ENCODE data around the gene NHS. TPM values are rescaled to one million over a fixed set of nuclear protein-coding genes. Genes with fewer than 3 reads are reported as not detected.

The NHS gene
- total RNA-seq, 1 donor from 2014 or later = 117 TPM

- Mint-ChIP-seq H3K27me3 (no peaks in the 10 kb centered on the region), H3K27ac (peak overlapping the region; percentile 61), H3K4me3 (ENCODE audit: low read depth) (no peak overlapping the region), H3K4me1 (ENCODE audit: low read depth) (peaks cover 6% of the 10 kb centered on the region), H3K36me3 (ENCODE audit: insufficient read depth) (peaks cover 19% of the 10 kb centered on the region), H3K9me3 (ENCODE audit: low read depth) (no peaks in the 10 kb centered on the region)
- no peak for TF ChIP-seq CTCF (IDR thresholded peaks at IDR 0.05; ENCODE audit: unreplicated experiment)
- DNase-seq (ENCODE audit: low spot score, unreplicated experiment) = no peak
Measured at GRCh38 chrX:17710871-17711301, 335.9 kb downstream of the NHS start.

- H3K27ac Mint-ChIP-seq = peak overlapping the region; percentile 31
- TF ChIP-seq CTCF (IDR thresholded peaks at IDR 0.05; ENCODE audit: unreplicated experiment) = no peak
- no peak for DNase-seq (ENCODE audit: low spot score, unreplicated experiment)
- H3K27me3 Mint-ChIP-seq = no peaks in the 10 kb centered on the region
- peaks cover 6% of the 10 kb centered on the region for H3K4me1 Mint-ChIP-seq (ENCODE audit: low read depth)
- peaks cover 12% of the 10 kb centered on the region for H3K36me3 Mint-ChIP-seq (ENCODE audit: insufficient read depth)
- no peak overlapping the region for H3K4me3 Mint-ChIP-seq (ENCODE audit: low read depth)
- no peaks in the 10 kb centered on the region for H3K9me3 Mint-ChIP-seq (ENCODE audit: low read depth)
Measured at GRCh38 chrX:17713288-17713687, 338.3 kb downstream of the NHS start.

- Mint-ChIP-seq H3K27ac (peak overlapping the region; percentile 29), H3K9me3 (ENCODE audit: low read depth) (no peaks in the 10 kb centered on the region), H3K4me3 (ENCODE audit: low read depth) (no peak overlapping the region), H3K27me3 (no peaks in the 10 kb centered on the region), H3K36me3 (ENCODE audit: insufficient read depth) (peaks cover 24% of the 10 kb centered on the region), H3K4me1 (ENCODE audit: low read depth) (peaks cover 17% of the 10 kb centered on the region)
- no peak for DNase-seq (ENCODE audit: low spot score, unreplicated experiment)
- TF ChIP-seq CTCF (IDR thresholded peaks at IDR 0.05; ENCODE audit: unreplicated experiment) = no peak
Measured at GRCh38 chrX:17718649-17719165, 343.7 kb downstream of the NHS start.

GRCh38 chrX:17719711-17720110, 344.7 kb downstream of the NHS start:
- Mint-ChIP-seq H3K27me3 (no peaks in the 10 kb centered on the region), H3K27ac (peak overlapping the region; percentile 50), H3K4me1 (ENCODE audit: low read depth) (peaks cover 22% of the 10 kb centered on the region), H3K36me3 (ENCODE audit: insufficient read depth) (peaks cover 24% of the 10 kb centered on the region), H3K9me3 (ENCODE audit: low read depth) (no peaks in the 10 kb centered on the region), H3K4me3 (ENCODE audit: low read depth) (no peak overlapping the region)
- DNase-seq (ENCODE audit: low spot score, unreplicated experiment) = no peak
- no peak for TF ChIP-seq CTCF (IDR thresholded peaks at IDR 0.05; ENCODE audit: unreplicated experiment)

- no peaks in the 10 kb centered on the region for H3K9me3 Mint-ChIP-seq (ENCODE audit: low read depth)
- peaks cover 26% of the 10 kb centered on the region for H3K36me3 Mint-ChIP-seq (ENCODE audit: insufficient read depth)
- no peaks in the 10 kb centered on the region for H3K27me3 Mint-ChIP-seq
- peaks cover 22% of the 10 kb centered on the region for H3K4me1 Mint-ChIP-seq (ENCODE audit: low read depth)
- H3K27ac Mint-ChIP-seq = no peak overlapping the region
- H3K4me3 Mint-ChIP-seq (ENCODE audit: low read depth) = no peak overlapping the region
- TF ChIP-seq CTCF (IDR thresholded peaks at IDR 0.05; ENCODE audit: unreplicated experiment) = no peak
- no peak for DNase-seq (ENCODE audit: low spot score, unreplicated experiment)
Measured at GRCh38 chrX:17721715-17722114, 346.7 kb downstream of the NHS start.
